RWPE1 (cell line): ENCODE data around the gene PIK3C3.

Source experiments
- CTCF ChIA-PET: fragments of 350-600 bp; sonication (Branson Sonifier 250); formaldehyde crosslinking; extraction: SDS; loops from one replicate; lab custom pipeline; 2021; lab: Yijun Ruan, JAX
- POLR2A ChIA-PET: fragments of 400-600 bp; formaldehyde crosslinking; extraction: SDS; loops from one replicate; lab custom pipeline; 2020; ENCODE audit warnings: antibody characterized with exemption; ENCODE audit not compliant: low non-redundant PET; lab: Yijun Ruan, JAX
- DNase-seq: peaks from one replicate; pipeline ENCODE4 v3.0.0; 2012; ENCODE audit warnings: low spot score
- H3K27ac ChIP-seq: fragments of 450-650 bp; 2 replicates; pipeline ENCODE4 v1.5.1; 2017
- TF ChIP-seq, protein P1 (sequence below): fragments of 450-650 bp; conservative IDR thresholded peaks from 2 replicates; pipeline ENCODE4 v1.5.1; 2017; ENCODE audit warnings: low read depth, mild to moderate bottlenecking

Gene PIK3C3

DNA sequence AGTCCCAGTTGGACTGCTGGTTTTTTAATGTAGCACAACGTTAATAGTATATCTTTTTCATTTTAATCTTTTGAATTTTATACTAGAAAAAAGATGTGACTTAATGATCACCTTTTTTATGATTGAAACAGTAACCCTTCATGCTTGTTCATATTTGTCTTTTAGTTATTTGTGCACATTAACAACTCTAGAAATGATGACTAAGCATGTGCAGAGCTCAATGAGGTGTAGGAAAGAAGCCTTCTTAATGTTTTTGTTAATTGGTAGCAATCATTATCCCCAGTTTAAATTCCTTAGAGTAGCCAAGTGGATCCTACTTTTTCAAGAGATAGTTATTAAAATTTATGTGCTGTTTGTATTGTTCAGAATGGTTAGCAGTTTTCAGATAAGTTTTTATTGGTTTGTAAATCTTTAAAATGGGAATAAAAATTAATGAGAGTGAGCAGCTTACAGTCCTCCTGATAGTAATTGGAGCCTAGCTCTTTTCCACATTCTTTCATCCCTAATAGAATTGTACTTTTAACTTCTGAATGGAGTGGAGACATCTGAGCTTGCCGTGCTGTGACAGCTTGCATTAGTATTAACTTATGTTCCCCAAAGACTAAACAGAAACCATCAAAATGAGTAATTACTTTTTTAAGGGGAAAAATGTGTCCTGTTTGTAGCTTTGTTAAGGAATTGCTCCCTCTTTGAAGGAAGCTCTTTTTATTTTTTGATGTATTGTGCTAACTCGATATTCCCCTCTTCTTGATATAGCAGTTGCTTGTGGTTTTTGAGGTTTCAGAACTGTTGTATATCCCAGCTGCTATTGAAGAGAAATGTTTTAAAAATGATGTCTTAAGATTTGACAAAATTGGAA lies 17.3 kb downstream of the PIK3C3 start:
- POLR2A ChIA-PET: no interaction called here
- no peak overlapping the region for H3K27ac ChIP-seq

DNA sequence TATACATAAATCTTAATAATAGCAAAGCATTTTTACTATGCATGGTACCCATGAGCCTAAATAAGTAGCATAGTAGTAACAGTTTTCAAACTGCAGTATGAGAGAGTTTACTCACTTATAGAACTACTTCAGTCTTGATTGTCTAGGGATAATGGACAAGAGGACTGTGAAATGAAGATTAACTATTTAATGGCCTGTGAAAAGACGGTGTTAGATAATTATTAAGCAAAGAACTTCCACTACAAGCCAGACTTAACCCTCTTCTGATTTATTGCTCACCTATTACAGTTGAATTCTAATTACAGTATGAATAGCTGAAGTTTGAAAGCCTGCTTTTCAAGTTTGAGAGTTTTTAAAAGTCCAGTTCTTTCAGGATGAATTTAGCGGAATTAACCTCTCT lies 18.9 kb downstream of the PIK3C3 start:
- TF ChIP-seq, protein P1, sequence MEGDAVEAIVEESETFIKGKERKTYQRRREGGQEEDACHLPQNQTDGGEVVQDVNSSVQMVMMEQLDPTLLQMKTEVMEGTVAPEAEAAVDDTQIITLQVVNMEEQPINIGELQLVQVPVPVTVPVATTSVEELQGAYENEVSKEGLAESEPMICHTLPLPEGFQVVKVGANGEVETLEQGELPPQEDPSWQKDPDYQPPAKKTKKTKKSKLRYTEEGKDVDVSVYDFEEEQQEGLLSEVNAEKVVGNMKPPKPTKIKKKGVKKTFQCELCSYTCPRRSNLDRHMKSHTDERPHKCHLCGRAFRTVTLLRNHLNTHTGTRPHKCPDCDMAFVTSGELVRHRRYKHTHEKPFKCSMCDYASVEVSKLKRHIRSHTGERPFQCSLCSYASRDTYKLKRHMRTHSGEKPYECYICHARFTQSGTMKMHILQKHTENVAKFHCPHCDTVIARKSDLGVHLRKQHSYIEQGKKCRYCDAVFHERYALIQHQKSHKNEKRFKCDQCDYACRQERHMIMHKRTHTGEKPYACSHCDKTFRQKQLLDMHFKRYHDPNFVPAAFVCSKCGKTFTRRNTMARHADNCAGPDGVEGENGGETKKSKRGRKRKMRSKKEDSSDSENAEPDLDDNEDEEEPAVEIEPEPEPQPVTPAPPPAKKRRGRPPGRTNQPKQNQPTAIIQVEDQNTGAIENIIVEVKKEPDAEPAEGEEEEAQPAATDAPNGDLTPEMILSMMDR: no peak
- ChIA-PET POLR2A (no interaction called here), CTCF (interaction anchor here (0.7 kb wide), 1 partner anchor 961 kb away, joined by 3 read pairs; no protein-coding TSS in a partner anchor)
- H3K27ac ChIP-seq: no peak overlapping the region
- no peak for DNase-seq

More for the DNA sequence above, 17.3 kb downstream of the PIK3C3 start:
- DNase-seq: no peak
- TF ChIP-seq, protein P1: no peak
- CTCF ChIA-PET: no interaction called here

DNA sequence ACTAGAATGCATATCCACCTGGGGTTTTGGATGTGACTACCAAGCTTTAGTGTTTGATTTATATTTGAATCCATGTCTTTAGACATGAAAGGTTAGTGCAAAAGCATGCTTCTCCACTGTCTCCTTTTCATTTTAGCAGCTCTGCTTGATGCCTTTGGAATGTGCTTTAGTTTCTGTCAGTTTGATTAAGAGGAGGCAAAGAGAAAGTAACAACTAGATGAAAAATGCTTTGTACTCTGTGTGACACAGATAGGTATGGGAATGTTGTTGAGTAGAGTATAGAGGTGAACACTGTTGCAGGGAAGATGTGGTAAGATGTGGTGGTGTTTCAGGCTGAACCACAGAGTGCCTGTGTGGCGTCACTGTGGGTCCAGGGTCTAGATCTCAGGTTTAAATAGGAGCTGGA lies 19.8 kb downstream of the PIK3C3 start:
- DNase-seq: no peak
- POLR2A ChIA-PET: no interaction called here
- no peak overlapping the region for H3K27ac ChIP-seq
- CTCF ChIA-PET: no interaction called here
- TF ChIP-seq, protein P1: no peak

DNA sequence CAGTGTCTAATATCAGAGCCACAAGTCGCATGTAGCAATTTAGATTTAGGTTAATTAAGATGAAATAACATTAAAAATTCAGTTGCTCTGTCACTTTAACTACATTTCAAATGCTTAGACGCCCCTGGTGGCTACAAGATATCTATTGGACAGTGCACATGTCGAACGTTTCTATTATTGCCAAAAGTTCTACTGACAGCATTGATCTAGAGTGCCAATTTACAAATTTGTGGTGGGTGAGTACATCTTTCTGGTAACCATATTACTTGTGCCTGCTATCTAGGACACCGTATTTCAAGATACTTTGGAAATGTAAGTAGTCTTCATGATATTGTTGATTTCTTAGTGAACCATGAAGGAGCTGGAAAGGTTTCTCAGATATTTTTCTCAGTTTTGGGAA lies 20.2 kb downstream of the PIK3C3 start:
- DNase-seq: no peak
- TF ChIP-seq, protein P1: no peak
- ChIA-PET CTCF (no interaction called here), POLR2A (no interaction called here)
- no peak overlapping the region for H3K27ac ChIP-seq

DNA sequence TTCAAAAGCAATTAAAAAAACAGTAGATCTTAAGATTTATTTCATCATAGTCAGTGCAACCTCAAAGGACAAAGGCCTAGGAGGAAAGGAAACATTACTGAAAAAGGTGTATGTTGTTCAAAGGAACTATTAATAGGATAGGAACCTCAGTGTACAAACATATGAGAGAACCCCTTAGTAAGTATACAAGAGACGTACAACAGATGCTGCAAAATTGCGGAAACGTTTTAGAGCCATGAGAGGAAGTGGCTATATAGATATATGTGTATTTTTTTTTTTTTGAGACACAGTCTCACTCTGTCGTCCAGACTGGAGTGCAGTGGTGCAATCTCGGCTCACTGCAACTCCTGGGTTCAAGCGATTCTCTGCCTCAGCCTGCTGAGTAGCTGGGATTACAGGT lies 22.2 kb downstream of the PIK3C3 start:
- ChIA-PET POLR2A (no interaction called here), CTCF (no interaction called here)
- TF ChIP-seq, protein P1: no peak
- no peak overlapping the region for H3K27ac ChIP-seq
- no peak for DNase-seq

DNA sequence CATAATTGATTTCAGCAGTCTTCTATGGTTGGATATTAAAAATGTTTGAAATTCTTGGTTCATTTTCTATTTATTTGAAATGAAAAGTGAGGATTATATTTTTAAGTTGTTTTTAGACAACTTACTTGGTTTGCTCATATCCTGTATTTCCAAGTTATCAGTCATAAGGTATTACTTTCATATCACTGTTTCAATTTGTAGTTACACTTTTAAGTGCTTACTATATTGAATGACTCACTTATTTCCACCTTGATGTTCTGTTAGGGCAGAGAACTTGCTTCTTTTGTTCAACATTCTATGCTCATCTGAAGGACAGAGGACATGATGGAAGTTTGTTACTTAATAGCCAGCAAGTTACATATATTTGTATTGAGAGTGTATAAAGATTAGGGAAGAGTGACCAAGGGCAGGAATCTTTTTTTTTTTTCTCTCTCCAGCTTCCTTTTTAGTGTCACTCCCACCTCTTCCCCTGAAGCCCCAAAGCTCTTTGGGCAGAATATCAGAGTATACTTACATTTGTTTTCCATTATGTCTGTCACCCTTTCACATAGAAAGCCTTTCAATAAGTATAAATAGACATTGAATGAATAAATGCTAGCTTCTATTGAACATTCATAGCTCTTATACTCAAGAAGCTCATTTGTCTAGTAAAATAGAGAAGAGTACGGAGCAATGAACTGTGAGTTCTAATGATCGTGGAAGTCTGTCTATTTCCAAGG lies 28.1 kb downstream of the PIK3C3 start:
- peak; percentile 2 for DNase-seq
- CTCF ChIA-PET: interaction anchor here (0.5 to 0.7 kb wide), 3 partner anchors 26 to 1569 kb away, joined by 3 to 5 read pairs (median 4); no protein-coding TSS in a partner anchor
- H3K27ac ChIP-seq: no peak overlapping the region
- TF ChIP-seq, protein P1: no peak
- POLR2A ChIA-PET: no interaction called here
